HG02943 (cell line): ENCODE results near the gene GMPR2.

ENCODE experiments used
- ATAC-seq: cut with Tn5 transposase; IDR thresholded peaks from one replicate; pipeline ENCODE4 v1.9.1; 2021; ENCODE audit warnings: mild to moderate bottlenecking, low read depth, moderate library complexity; ENCODE audit not compliant: unreplicated experiment

GMPR2 gene

DNA sequence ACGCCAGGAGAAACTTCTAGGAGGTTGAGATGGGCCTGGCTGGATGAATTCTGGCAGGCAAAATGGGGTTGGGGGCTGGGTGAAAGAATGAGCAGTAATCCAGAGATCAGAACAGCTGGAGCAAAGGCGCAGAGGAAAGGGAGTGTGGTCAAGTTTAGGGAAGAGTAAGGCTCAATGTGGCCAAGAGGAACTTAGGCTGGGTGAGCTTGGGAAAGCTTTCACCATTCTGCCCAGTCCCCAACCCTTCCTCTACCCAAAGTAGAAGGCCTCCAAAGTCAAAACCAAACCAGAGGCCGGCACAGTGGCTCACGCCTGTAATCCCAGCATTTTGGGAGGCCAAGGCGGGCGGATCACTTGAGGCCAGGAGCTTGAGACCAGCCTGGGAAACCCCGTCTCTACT is 48.9 kb downstream of the GMPR2 start:
- ATAC-seq: no peak

DNA sequence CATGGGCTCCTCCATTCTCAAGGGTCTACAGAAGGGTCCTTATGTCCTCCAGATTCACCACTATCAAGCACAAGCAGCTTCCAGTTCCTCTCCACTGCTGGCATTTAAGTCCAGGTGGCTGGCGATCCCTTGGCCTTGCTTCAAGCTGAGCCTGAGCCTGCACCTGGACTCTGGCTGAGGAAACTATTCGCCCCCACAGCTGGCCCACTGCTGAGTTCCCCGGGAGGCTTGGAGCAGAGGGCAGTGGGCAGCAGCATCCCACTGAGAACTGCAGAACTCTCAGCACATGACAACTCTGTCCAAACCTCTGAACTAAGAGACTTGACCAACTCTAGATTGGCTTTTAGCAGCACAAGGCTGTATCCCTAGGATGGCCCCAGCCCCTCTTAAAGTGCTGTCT is 50.0 kb downstream of the GMPR2 start:
- no peak for ATAC-seq

DNA sequence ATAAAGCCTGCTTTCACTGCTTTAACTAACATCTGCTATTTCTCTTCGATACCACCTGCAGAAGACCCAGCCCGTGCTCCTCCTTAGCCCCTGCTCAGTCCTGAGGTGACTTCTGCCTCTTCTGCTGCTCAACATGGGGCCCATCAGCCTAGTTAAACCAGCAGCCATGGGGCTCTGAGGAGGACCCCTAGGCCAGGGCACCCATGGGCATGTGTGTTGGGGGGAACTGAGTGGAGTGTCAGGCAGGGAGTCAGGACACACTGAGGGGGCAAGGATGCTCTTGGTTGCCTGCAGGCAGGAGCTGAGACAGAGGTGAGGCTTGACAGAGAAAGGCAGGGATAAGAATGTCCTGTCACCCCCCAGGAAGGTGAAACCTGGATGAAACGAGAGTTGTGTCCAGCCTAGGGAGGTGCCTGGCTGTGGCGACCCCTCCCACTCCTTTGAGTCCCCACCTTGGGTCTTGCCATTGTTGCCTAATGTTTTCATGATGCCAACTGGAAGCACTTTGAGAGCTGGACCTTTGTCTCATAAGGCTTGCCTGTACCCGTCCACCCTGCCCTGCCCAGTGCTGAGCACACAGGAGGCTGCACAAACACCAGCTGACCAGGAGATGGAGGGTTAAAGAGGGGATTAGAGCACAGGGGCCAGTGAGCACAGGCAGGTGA is 51.2 kb downstream of the GMPR2 start:
- no peak for ATAC-seq

DNA sequence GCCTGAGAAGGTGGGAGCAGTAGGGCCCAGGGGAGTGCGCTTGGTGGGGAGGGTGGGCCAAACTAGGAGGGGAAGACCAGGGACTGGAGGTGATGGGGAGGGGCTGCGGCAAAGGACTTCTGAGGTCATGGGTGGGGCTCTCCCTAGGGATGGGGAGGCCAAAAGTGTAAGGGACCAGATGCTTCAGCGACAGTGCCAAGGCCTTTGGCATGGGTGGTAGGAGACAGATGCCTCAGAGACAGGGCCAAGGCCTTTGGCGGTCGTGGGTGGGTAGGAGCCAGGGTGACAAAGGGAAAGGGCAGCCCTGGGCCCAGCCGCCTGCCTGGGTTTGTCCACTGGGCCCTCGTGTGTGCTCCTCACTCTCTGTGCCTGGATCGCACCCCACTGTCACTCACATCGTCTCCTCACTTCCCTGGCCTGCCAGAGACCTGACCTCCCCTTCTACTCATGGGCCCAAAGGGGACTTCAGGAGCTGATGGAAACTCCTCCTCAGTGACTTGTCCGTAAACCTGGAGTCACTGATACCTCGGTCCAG is 51.8 kb downstream of the GMPR2 start:
- ATAC-seq: no peak

DNA sequence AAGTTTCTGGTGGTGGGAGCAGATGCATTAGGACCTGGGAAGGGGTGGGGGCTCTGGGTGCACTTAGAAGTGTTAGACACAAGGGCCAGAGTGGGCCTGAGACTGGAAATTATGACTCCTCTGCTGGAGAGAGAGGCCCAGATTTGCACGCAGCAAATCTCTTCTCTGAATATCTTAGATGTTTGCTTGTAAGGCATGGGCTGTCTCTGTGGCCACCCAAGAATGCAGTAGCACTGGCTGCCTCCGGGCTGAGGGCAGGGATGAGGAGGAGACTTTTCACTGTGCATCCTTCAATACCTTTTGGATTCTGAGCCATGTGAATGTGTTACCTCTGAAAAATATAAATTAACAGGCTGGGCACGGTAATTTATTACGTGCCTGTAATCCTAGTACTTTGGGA is 52.6 kb downstream of the GMPR2 start:
- no peak for ATAC-seq

DNA sequence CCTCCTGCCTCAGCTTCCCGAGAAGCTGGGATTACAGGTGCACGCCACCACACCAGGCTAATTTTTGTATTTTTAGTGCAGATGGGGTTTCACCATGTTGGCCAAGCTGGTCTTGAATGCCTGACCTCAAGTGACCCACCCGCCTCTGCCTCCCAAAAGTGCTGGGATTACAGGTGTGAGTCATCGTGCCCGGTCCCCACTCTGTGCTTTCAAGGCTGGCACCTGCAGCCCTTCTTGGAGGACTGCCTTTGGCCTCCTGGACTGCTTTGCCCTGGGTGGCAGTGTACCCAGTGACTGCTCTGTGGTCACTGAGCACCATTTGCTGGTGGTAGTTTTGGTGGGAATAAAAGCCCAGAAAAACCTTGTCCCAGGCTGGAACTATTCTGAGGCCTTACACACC is 54.3 kb downstream of the GMPR2 start:
- ATAC-seq: no peak
